ENCODE results near the gene GLRA2.
"Not testable (repeated sequence)": the region's sequence is repeated elsewhere in the genome, so short reads cannot be mapped to it uniquely, and the experiment has no call there.

The GLRA2 gene

GRCh38 chrX:14612450-14612849, 83.1 kb downstream of the GLRA2 start:
- H3K4me3 ChIP-seq (ENCODE audit: low read length); H3K36me3 ChIP-seq (ENCODE audit: control insufficient read depth, insufficient read depth, low read length); H3K27ac ChIP-seq (ENCODE audit: low read depth, low read length); H3K27me3 ChIP-seq (ENCODE audit: control insufficient read depth, insufficient read depth, low read length); H3K9ac ChIP-seq (ENCODE audit: low read length); H3K4me1 ChIP-seq (ENCODE audit: control insufficient read depth, insufficient read depth, low read length): not testable (repeated sequence)

- H3K4me1 ChIP-seq (ENCODE audit: control insufficient read depth, insufficient read depth, low read length) = no peaks in the 10 kb centered on the region
- no peaks in the 10 kb centered on the region for H3K27me3 ChIP-seq (ENCODE audit: control insufficient read depth, insufficient read depth, low read length)
- H3K4me3 ChIP-seq (ENCODE audit: low read length) = no peak overlapping the region
- no peak overlapping the region for H3K9ac ChIP-seq (ENCODE audit: low read length)
- no peaks in the 10 kb centered on the region for H3K36me3 ChIP-seq (ENCODE audit: control insufficient read depth, insufficient read depth, low read length)
- H3K27ac ChIP-seq (ENCODE audit: low read depth, low read length) = no peak overlapping the region
Measured at GRCh38 chrX:14616301-14616700, 87.0 kb downstream of the GLRA2 start.

GRCh38 chrX:14616836-14617235, 87.5 kb downstream of the GLRA2 start:
- H3K4me1 ChIP-seq (ENCODE audit: control insufficient read depth, insufficient read depth, low read length) = no peaks in the 10 kb centered on the region
- no peak overlapping the region for H3K9ac ChIP-seq (ENCODE audit: low read length)
- H3K36me3 ChIP-seq (ENCODE audit: control insufficient read depth, insufficient read depth, low read length) = no peaks in the 10 kb centered on the region
- H3K27me3 ChIP-seq (ENCODE audit: control insufficient read depth, insufficient read depth, low read length) = no peaks in the 10 kb centered on the region
- H3K27ac ChIP-seq (ENCODE audit: low read depth, low read length) = no peak overlapping the region
- H3K4me3 ChIP-seq (ENCODE audit: low read length) = no peak overlapping the region

DNA sequence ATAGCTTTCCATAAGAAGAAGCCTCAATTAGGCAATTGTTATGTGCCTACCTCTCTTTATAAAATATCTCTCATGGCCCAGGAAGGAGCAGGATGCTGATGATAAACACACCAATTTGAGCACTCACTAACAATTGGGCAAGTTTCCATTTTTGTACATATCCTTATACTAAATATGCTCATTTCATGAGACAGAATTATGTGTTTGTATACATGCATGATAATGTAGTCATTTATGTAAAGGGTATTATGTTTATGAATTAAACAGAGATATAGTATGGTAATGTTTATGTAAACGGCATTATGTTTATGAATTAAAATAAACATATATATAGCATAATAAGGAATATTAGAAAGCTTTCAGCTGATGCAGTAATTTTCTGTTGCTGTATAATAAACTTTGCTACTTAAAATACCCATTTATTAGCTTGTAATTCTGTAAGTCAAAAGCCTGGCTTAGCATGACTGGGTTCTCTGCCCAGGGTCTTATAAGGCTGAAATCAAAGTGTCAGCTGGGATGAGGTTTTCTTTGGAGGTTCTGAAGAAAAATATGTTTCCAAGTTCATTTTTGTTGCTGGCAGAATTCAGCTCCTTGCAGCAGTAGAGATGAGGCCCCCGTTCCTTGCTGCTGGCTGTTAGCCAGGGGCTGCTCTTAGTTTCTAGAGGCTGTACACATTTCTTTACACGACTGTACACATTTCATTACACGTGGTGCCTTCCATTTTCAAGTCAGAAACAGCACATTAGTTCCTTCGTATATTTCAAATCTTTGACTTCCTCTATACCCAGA, 89.0 kb downstream of the GLRA2 start:
- Histone ChIP-seq H3K9ac (ENCODE audit: low read length) (no peak overlapping the region), H3K36me3 (ENCODE audit: control insufficient read depth, insufficient read depth, low read length) (no peaks in the 10 kb centered on the region), H3K27ac (ENCODE audit: low read depth, low read length) (no peak overlapping the region), H3K27me3 (ENCODE audit: control insufficient read depth, insufficient read depth, low read length) (no peaks in the 10 kb centered on the region), H3K4me3 (ENCODE audit: low read length) (no peak overlapping the region), H3K4me1 (ENCODE audit: control insufficient read depth, insufficient read depth, low read length) (no peaks in the 10 kb centered on the region)

- H3K27ac ChIP-seq (ENCODE audit: low read depth, low read length) = no peak overlapping the region
- H3K27me3 ChIP-seq (ENCODE audit: control insufficient read depth, insufficient read depth, low read length) = no peaks in the 10 kb centered on the region
- no peak overlapping the region for H3K9ac ChIP-seq (ENCODE audit: low read length)
- no peaks in the 10 kb centered on the region for H3K36me3 ChIP-seq (ENCODE audit: control insufficient read depth, insufficient read depth, low read length)
- no peaks in the 10 kb centered on the region for H3K4me1 ChIP-seq (ENCODE audit: control insufficient read depth, insufficient read depth, low read length)
- H3K4me3 ChIP-seq (ENCODE audit: low read length) = no peak overlapping the region
Measured at GRCh38 chrX:14630733-14631132, 101.4 kb downstream of the GLRA2 start.

- H3K27me3 ChIP-seq (ENCODE audit: control insufficient read depth, insufficient read depth, low read length) = no peaks in the 10 kb centered on the region
- no peak overlapping the region for H3K9ac ChIP-seq (ENCODE audit: low read length)
- H3K36me3 ChIP-seq (ENCODE audit: control insufficient read depth, insufficient read depth, low read length) = no peaks in the 10 kb centered on the region
- no peak overlapping the region for H3K4me3 ChIP-seq (ENCODE audit: low read length)
- H3K27ac ChIP-seq (ENCODE audit: low read depth, low read length) = no peak overlapping the region
- H3K4me1 ChIP-seq (ENCODE audit: control insufficient read depth, insufficient read depth, low read length) = no peaks in the 10 kb centered on the region
Measured at GRCh38 chrX:14641681-14642655, 112.6 kb downstream of the GLRA2 start.

GRCh38 chrX:14660970-14661369, 131.6 kb downstream of the GLRA2 start:
- no peaks in the 10 kb centered on the region for H3K27me3 ChIP-seq (ENCODE audit: control insufficient read depth, insufficient read depth, low read length)
- H3K4me3 ChIP-seq (ENCODE audit: low read length) = no peak overlapping the region
- H3K27ac ChIP-seq (ENCODE audit: low read depth, low read length) = no peak overlapping the region
- H3K36me3 ChIP-seq (ENCODE audit: control insufficient read depth, insufficient read depth, low read length) = no peaks in the 10 kb centered on the region
- no peaks in the 10 kb centered on the region for H3K4me1 ChIP-seq (ENCODE audit: control insufficient read depth, insufficient read depth, low read length)
- no peak overlapping the region for H3K9ac ChIP-seq (ENCODE audit: low read length)

GRCh38 chrX:14670819-14671218, 141.5 kb downstream of the GLRA2 start:
- Histone ChIP-seq H3K9ac (ENCODE audit: low read length) (no peak overlapping the region), H3K4me3 (ENCODE audit: low read length) (no peak overlapping the region)

DNA sequence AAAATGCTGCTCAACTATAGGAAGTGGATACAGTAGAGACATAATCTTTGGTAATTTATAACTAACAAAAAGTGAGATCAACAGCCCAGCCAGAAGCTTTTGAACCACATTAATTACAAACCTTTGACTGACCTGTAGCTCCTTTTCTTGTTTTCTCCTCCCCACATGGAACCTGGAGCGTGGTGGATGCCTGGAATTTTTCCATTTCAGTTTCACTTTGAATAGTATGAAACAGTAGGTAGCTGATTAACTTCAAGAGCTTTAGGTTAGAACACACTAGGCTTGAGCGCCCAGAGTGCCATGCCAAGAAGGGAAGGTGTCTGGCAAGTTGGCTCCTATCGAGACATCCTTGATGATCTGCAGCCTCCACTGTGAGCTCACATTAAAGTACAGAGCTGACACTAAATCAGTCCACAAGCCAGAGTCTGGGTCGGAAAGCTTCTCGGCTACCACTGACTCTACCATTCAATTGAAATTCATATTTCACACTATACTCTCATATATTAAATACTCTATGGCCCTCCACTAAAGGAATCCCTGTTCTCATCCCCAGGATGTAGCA, 143.4 kb downstream of the GLRA2 start:
- Histone ChIP-seq H3K4me1 (ENCODE audit: control insufficient read depth, insufficient read depth, low read length) (no peaks in the 10 kb centered on the region), H3K9ac (ENCODE audit: low read length) (no peak overlapping the region)

More at GRCh38 chrX:14670819-14671218, 141.5 kb downstream of the GLRA2 start:
- no peaks in the 10 kb centered on the region for H3K36me3 ChIP-seq (ENCODE audit: control insufficient read depth, insufficient read depth, low read length)
- no peak overlapping the region for H3K27ac ChIP-seq (ENCODE audit: low read depth, low read length)
- H3K4me1 ChIP-seq (ENCODE audit: control insufficient read depth, insufficient read depth, low read length) = no peaks in the 10 kb centered on the region
- no peaks in the 10 kb centered on the region for H3K27me3 ChIP-seq (ENCODE audit: control insufficient read depth, insufficient read depth, low read length)

DNA sequence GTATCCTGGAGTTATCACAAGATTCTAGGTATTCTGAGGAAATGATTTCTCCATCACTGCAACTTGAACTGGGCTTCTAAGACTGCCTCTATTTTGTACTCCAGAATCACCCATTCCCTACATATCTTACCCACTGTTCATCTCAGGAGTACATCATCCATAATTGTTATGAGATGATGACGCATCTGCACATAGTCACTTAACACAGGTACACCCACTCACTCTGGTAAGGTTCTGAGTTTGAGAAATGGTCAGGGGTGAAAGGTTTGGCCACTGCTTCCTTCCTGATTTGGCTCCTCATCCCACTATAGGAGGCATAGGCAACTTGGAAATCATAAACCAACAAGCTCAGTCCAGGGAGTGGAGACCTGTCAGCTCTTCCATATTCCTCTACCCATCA, 143.9 kb downstream of the GLRA2 start:
- Histone ChIP-seq H3K4me1 (ENCODE audit: control insufficient read depth, insufficient read depth, low read length) (no peaks in the 10 kb centered on the region), H3K4me3 (ENCODE audit: low read length) (no peak overlapping the region), H3K27me3 (ENCODE audit: control insufficient read depth, insufficient read depth, low read length) (no peaks in the 10 kb centered on the region), H3K9ac (ENCODE audit: low read length) (no peak overlapping the region), H3K36me3 (ENCODE audit: control insufficient read depth, insufficient read depth, low read length) (no peaks in the 10 kb centered on the region), H3K27ac (ENCODE audit: low read depth, low read length) (no peak overlapping the region)

More for the DNA sequence above, 143.4 kb downstream of the GLRA2 start:
- Histone ChIP-seq H3K4me3 (ENCODE audit: low read length) (no peak overlapping the region), H3K36me3 (ENCODE audit: control insufficient read depth, insufficient read depth, low read length) (no peaks in the 10 kb centered on the region), H3K27ac (ENCODE audit: low read depth, low read length) (no peak overlapping the region), H3K27me3 (ENCODE audit: control insufficient read depth, insufficient read depth, low read length) (no peaks in the 10 kb centered on the region)

DNA sequence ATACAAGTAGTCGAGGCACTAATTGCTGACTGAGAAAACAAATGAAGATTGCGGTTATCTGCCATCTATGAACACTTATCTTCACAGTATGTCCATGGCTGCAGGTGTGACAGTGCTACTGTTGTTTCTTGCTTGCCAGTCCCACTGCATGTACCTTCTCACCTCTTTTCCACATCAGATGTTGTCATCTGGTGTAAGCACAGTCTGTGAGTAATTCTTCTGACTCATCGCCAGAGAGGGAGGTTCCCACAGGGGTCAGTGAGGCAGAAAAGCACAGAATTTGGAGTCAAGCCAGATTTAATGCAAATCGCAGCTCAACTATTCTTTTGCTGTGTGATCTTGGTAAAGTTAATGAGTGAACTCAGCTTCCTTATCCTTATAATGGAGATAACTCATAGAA, 144.4 kb downstream of the GLRA2 start:
- no peak overlapping the region for H3K9ac ChIP-seq (ENCODE audit: low read length)
- H3K4me3 ChIP-seq (ENCODE audit: low read length) = no peak overlapping the region
- H3K27ac ChIP-seq (ENCODE audit: low read depth, low read length) = no peak overlapping the region
- H3K36me3 ChIP-seq (ENCODE audit: control insufficient read depth, insufficient read depth, low read length) = no peaks in the 10 kb centered on the region
- H3K4me1 ChIP-seq (ENCODE audit: control insufficient read depth, insufficient read depth, low read length) = no peaks in the 10 kb centered on the region
- no peaks in the 10 kb centered on the region for H3K27me3 ChIP-seq (ENCODE audit: control insufficient read depth, insufficient read depth, low read length)

DNA sequence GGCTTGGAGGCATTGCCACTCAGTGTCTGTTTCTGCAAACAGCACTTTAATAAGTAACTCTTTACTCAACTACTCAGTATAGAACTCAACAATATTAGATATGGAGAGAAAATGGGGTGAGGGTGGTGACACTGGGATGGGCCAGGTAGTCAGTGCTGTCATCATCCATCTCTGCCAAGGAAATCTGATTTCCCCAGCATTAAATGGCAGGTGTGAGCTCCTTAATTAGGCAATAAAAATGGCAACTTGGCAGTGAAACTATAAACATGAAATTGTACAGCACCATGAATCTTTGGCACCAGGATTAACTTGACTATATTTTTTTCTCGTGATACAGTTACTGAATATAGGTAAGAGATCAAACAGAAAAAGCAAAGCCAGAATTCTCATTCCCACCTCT, 146.2 kb downstream of the GLRA2 start:
- Histone ChIP-seq H3K27me3 (ENCODE audit: control insufficient read depth, insufficient read depth, low read length) (no peaks in the 10 kb centered on the region), H3K4me1 (ENCODE audit: control insufficient read depth, insufficient read depth, low read length) (no peaks in the 10 kb centered on the region), H3K36me3 (ENCODE audit: control insufficient read depth, insufficient read depth, low read length) (no peaks in the 10 kb centered on the region), H3K4me3 (ENCODE audit: low read length) (no peak overlapping the region), H3K9ac (ENCODE audit: low read length) (no peak overlapping the region), H3K27ac (ENCODE audit: low read depth, low read length) (no peak overlapping the region)
